ENCODE measurements around the gene MPIG6B. TPM values are rescaled to one million over a fixed set of nuclear protein-coding genes. Genes with fewer than 3 reads are reported as not detected.

MPIG6B gene
- total RNA-seq, 1 donor from 2014 or later: 0.19 TPM

DNA sequence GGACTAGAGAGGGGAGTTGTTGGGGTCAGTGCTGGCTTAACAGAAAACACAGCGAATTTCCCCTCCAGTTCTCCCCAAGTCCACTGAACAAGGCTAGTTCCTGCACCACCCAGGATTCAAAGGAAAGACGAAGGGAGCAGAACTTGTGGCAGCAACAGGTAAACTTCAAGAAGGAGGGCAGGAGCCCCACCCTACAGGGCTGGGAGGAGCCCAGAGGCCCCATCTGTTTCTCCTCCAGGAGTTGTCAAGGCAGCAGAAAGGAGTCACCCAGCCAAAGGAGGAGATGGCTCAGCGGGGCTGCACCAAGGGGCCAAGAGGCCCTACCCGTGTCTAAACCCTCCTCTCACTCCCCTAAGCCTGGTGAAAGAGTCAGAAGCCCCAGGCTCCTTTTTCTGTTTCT is 41.0 kb downstream of the MPIG6B start:
- intact Hi-C loops (cut with micrococcal nuclease): no loop called here
- no peak overlapping the region for H3K4me3 ChIP-seq
- no peaks in the 10 kb centered on the region for H3K27me3 ChIP-seq (ENCODE audit: low read depth)
- H3K4me1 ChIP-seq: peaks cover 20% of the 10 kb centered on the region
- no peak overlapping the region for H3K27ac ChIP-seq (replicated peaks)
- H3K9me3 ChIP-seq (replicated peaks): no peaks in the 10 kb centered on the region
- DNase-seq: no peak
- peaks cover 5% of the 10 kb centered on the region for H3K36me3 ChIP-seq
- TF ChIP-seq, protein P1, sequence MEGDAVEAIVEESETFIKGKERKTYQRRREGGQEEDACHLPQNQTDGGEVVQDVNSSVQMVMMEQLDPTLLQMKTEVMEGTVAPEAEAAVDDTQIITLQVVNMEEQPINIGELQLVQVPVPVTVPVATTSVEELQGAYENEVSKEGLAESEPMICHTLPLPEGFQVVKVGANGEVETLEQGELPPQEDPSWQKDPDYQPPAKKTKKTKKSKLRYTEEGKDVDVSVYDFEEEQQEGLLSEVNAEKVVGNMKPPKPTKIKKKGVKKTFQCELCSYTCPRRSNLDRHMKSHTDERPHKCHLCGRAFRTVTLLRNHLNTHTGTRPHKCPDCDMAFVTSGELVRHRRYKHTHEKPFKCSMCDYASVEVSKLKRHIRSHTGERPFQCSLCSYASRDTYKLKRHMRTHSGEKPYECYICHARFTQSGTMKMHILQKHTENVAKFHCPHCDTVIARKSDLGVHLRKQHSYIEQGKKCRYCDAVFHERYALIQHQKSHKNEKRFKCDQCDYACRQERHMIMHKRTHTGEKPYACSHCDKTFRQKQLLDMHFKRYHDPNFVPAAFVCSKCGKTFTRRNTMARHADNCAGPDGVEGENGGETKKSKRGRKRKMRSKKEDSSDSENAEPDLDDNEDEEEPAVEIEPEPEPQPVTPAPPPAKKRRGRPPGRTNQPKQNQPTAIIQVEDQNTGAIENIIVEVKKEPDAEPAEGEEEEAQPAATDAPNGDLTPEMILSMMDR (IDR thresholded peaks at IDR 0.05; ENCODE audit: borderline replicate concordance): no peak

DNA sequence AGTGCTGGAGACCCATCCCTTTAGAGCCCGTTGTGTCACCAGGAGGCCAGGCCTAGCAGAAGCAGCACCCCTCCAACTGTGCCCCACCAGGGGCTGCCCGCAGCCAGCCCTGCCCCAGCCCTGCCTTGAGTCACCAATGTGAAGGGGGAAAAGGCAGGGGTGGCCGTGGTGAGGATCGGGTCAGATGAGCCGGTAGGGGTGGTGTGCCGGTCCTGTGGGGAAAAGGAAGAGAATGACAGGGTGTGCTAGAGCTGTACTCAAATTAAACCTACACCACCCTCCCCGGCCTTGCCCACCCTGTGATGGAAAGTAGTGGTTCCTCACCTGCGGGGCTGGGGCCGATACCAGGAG is 42.4 kb downstream of the MPIG6B start:
- Histone ChIP-seq H3K4me3 (no peak overlapping the region), H3K27me3 (ENCODE audit: low read depth) (no peaks in the 10 kb centered on the region), H3K27ac (replicated peaks) (no peak overlapping the region), H3K9me3 (replicated peaks) (no peaks in the 10 kb centered on the region), H3K4me1 (peaks cover 20% of the 10 kb centered on the region), H3K36me3 (peaks cover 5% of the 10 kb centered on the region)
- TF ChIP-seq, protein P1 (IDR thresholded peaks at IDR 0.05; ENCODE audit: borderline replicate concordance): no peak
- intact Hi-C loops (cut with micrococcal nuclease): no loop called here
- DNase-seq: no peak

DNA sequence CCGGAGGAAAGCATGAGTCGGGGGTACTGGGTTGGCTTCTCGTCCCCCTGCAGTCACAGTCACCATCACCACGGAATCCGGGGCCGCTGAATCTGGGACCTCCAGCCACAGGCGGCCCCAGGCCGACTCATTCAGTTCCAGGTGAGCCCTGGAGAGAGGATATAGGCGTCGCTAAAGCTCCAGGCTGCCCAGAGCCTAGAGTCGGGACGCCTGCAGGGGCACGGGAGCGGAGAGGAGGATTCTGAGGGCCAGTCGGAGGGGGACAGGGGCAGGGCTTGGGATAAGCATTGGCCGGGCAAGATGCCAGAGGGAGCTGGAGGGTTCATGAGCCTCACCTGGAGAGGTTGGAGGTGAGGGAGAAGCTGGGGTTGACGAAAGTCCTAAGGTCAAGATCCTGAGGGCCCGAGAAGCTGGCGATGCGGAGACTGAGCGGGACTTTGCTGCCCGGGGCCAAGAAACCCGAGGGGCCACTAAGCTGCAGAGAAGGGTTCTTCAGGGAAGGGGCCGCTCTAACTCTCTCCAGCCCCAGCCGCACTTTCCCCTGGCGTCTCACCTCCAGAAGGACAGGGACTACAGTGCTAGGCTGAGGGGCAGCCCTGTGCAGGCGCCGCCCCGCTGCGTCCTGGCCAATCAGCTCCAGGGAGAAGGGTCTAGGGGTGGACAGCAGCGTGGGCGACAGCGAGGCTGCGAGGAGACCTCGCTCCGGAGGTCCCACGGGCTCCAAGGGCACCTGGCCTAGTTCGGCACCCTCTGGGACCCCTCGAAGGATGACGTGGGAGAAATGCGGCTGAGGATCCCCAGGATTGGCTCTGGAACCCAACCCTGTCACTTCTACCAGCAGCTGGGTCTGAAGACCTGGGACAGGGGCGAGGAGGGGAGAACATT is 43.0 kb downstream of the MPIG6B start:
- no peaks in the 10 kb centered on the region for H3K9me3 ChIP-seq (replicated peaks)
- intact Hi-C loops (cut with micrococcal nuclease): no loop called here
- H3K4me1 ChIP-seq: peaks cover 20% of the 10 kb centered on the region
- peaks cover 5% of the 10 kb centered on the region for H3K36me3 ChIP-seq
- peak overlapping the region; percentile 43 for H3K4me3 ChIP-seq
- no peaks in the 10 kb centered on the region for H3K27me3 ChIP-seq (ENCODE audit: low read depth)
- no peak overlapping the region for H3K27ac ChIP-seq (replicated peaks)
- no peak for DNase-seq
- TF ChIP-seq, protein P1 (IDR thresholded peaks at IDR 0.05; ENCODE audit: borderline replicate concordance): no peak

DNA sequence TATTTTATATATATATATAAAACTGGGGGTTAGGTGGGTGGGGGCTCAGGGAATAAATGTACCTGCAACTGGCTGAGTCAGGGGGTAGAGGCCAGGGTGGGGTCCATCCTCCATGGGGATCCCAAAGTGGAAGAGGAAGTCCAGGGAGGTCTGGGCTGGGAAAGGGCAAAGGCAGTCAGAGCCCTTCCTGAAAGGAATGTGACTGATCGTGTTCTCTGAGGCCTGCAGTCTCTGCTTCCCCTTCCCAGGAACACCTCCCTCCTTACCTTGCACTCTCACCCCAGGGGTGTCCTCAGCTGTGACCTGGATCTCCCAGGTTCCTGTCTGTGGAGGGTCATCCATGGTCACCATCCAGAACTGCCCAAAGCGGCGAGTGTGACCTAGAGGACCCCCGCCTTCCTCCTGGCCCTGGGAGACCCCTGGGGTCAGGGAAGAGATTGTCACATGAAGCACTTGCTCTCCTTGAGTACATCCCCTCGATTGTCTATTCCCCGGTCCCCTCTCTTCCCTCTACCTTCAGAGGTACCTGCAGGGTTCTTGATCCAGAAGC is 44.0 kb downstream of the MPIG6B start:
- Histone ChIP-seq H3K27ac (replicated peaks) (no peak overlapping the region), H3K27me3 (ENCODE audit: low read depth) (no peaks in the 10 kb centered on the region), H3K9me3 (replicated peaks) (no peaks in the 10 kb centered on the region), H3K4me3 (no peak overlapping the region), H3K36me3 (peaks cover 5% of the 10 kb centered on the region), H3K4me1 (peaks cover 20% of the 10 kb centered on the region)
- TF ChIP-seq, protein P1 (IDR thresholded peaks at IDR 0.05; ENCODE audit: borderline replicate concordance): no peak
- DNase-seq: no peak
- intact Hi-C loops (cut with micrococcal nuclease): no loop called here

DNA sequence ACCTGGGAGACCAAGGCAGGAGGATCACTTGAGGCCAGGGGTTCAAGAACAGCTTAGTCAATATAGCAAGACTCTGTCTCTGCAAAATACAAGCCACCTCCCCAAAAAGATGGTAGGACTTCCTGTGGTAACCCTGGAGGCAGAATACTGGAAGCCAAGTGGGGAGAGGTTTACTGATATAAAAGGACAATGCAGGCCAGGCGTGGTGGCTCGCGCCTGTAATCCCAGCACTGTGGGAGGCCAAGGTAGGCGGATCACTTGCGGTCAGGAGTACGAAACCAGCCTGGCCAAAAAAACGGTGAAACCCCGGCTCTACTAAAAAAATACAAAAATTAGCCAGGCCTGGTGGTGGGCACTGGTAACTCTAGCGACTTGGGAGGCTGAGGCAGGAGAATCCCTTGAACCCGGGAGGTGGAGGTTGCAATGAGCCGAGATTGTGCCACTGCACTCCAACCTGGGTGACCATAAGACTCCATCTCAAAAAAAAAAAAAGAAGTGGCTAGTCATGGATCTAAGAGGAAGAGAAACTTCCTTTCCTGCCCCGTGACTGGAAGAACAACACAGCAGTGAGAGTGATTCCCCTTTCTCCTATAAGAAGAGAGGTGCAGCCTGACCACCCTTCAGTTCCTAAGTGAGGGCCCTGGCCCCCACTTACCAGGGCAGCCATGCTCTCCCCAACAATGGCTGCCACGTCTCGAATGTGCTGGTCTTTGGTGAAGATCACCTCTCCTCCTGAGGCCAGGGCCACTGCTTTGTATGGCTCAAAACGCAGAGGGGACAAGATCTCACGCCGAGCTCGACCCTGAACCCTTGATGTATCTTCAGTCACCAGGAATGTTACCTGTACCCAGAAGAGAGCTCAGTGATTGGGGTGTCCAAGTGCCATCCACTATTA is 45.4 kb downstream of the MPIG6B start:
- Histone ChIP-seq H3K27ac (replicated peaks) (no peak overlapping the region), H3K36me3 (peaks cover 5% of the 10 kb centered on the region), H3K9me3 (replicated peaks) (no peaks in the 10 kb centered on the region), H3K4me3 (no peak overlapping the region), H3K4me1 (peaks cover 15% of the 10 kb centered on the region), H3K27me3 (ENCODE audit: low read depth) (no peaks in the 10 kb centered on the region)
- no peak for DNase-seq
- intact Hi-C loops (cut with micrococcal nuclease): no loop called here
- TF ChIP-seq, protein P1 (IDR thresholded peaks at IDR 0.05; ENCODE audit: borderline replicate concordance): no peak

Measured in left ventricle myocardium inferior (tissue), 1 donor.